NCI-H2029 (cell line): Measurements from ENCODE around the gene TBX21.
"Not testable (repeated sequence)": the region's sequence is repeated elsewhere in the genome, so short reads cannot be mapped to it uniquely, and the experiment has no call there.

Source experiments
- DNase-seq: peaks from one replicate; lab custom pipeline; 2025; lab: John Stamatoyannopoulos, UW

The TBX21 gene

GRCh38 chr17:47773649-47774048, 40.6 kb downstream of the TBX21 start:
- DNase-seq, result not testable (repeated sequence)

- no peak for DNase-seq
Observed at GRCh38 chr17:47774331-47774730, 41.3 kb downstream of the TBX21 start.

- DNase-seq, result no peak
Observed at GRCh38 chr17:47774987-47775580, 42.0 kb downstream of the TBX21 start.

- DNase-seq, result peak; percentile 2
Observed at GRCh38 chr17:47776330-47777197, 43.5 kb downstream of the TBX21 start.

- DNase-seq, result no peak
Observed at GRCh38 chr17:47778184-47778635, 45.2 kb downstream of the TBX21 start.

GRCh38 chr17:47781397-47781796, 48.4 kb downstream of the TBX21 start:
- no peak for DNase-seq

- no peak for DNase-seq
Observed at GRCh38 chr17:47785538-47786123, 52.6 kb downstream of the TBX21 start.

GRCh38 chr17:47789611-47790561, 56.9 kb downstream of the TBX21 start:
- peak; percentile 1 for DNase-seq

GRCh38 chr17:47791025-47791424, 58.0 kb downstream of the TBX21 start:
- no peak for DNase-seq

- DNase-seq, result no peak
Observed at GRCh38 chr17:47792457-47792856, 59.4 kb downstream of the TBX21 start.

GRCh38 chr17:47792979-47793378, 59.9 kb downstream of the TBX21 start:
- DNase-seq, result no peak
